Activated CD4-positive, alpha-beta T cell treated with anti-CD3 and anti-CD28 coated beads, Interleukin-2, Interleukin-6, amounts not matched to agents 100 ng/mL and 50 ng/mL, durations not matched to agents 16 hours and 8 hours (primary cell): ENCODE results near the gene TMEM140.
"Not testable (repeated sequence)": the region's sequence is repeated elsewhere in the genome, so short reads cannot be mapped to it uniquely, and the experiment has no call there.

Experiments
- DNase-seq: peaks from one replicate; pipeline ENCODE4 v3.0.0-alpha.2; 2020

Gene TMEM140

GRCh38 chr7:135147899-135148721 is at the start of gene TMEM140:
Gene TMEM140, plus strand, starts transcription at chr7:135148072. Its CDS starts 16,370 bp downstream, at chr7:135164442.
- DNase-seq = peak; percentile 80

GRCh38 chr7:135098391-135098790 is 49.5 kb upstream of the TMEM140 start:
- no peak for DNase-seq

GRCh38 chr7:135100856-135101255 is 47.0 kb upstream of the TMEM140 start:
- no peak for DNase-seq

GRCh38 chr7:135102372-135102771 is 45.5 kb upstream of the TMEM140 start:
- peak; percentile 42 for DNase-seq

GRCh38 chr7:135109562-135109961 is 38.3 kb upstream of the TMEM140 start:
- DNase-seq = no peak

- DNase-seq = no peak
Observed at GRCh38 chr7:135109976-135110375, 37.9 kb upstream of the TMEM140 start.

- DNase-seq = no peak
Observed at GRCh38 chr7:135111379-135111778, 36.5 kb upstream of the TMEM140 start.

- DNase-seq = no peak
Observed at GRCh38 chr7:135114622-135115021, 33.2 kb upstream of the TMEM140 start.

- DNase-seq = no peak
Observed at GRCh38 chr7:135117096-135117495, 30.8 kb upstream of the TMEM140 start.

- no peak for DNase-seq
Observed at GRCh38 chr7:135121868-135122267, 26.0 kb upstream of the TMEM140 start.

- not testable (repeated sequence) for DNase-seq
Observed at GRCh38 chr7:135124631-135125030, 23.2 kb upstream of the TMEM140 start.

GRCh38 chr7:135128931-135129330 is 18.9 kb upstream of the TMEM140 start:
- no peak for DNase-seq

- no peak for DNase-seq
Observed at GRCh38 chr7:135129579-135129978, 18.3 kb upstream of the TMEM140 start.

- no peak for DNase-seq
Observed at GRCh38 chr7:135143885-135144668, 3.8 kb upstream of the TMEM140 start.

GRCh38 chr7:135147341-135147898 is 452 bp upstream of the TMEM140 start:
- DNase-seq = peak; percentile 22

- no peak for DNase-seq
Observed at GRCh38 chr7:135150072-135150782, 2.4 kb downstream of the TMEM140 start.

- no peak for DNase-seq
Observed at GRCh38 chr7:135151132-135151531, 3.3 kb downstream of the TMEM140 start.

GRCh38 chr7:135151533-135151932 is 3.7 kb downstream of the TMEM140 start:
- DNase-seq = no peak

- DNase-seq = no peak
Observed at GRCh38 chr7:135152442-135152841, 4.6 kb downstream of the TMEM140 start.

GRCh38 chr7:135154734-135155133 is 6.9 kb downstream of the TMEM140 start:
- no peak for DNase-seq

- DNase-seq = no peak
Observed at GRCh38 chr7:135156290-135156689, 8.4 kb downstream of the TMEM140 start.

- DNase-seq = no peak
Observed at GRCh38 chr7:135158141-135158655, 10.3 kb downstream of the TMEM140 start.

GRCh38 chr7:135158874-135159273 is 11.0 kb downstream of the TMEM140 start:
- no peak for DNase-seq
